ENCODE results near the gene PLEKHA7. TPM values are rescaled to one million over a fixed set of nuclear protein-coding genes. Genes with fewer than 3 reads are reported as not detected.

PLEKHA7 gene
- total and polyA plus RNA-seq, 2 of the 4 experiments (the other 2 are of a cell fraction) = 0.12 TPM; not detected in 1

DNA sequence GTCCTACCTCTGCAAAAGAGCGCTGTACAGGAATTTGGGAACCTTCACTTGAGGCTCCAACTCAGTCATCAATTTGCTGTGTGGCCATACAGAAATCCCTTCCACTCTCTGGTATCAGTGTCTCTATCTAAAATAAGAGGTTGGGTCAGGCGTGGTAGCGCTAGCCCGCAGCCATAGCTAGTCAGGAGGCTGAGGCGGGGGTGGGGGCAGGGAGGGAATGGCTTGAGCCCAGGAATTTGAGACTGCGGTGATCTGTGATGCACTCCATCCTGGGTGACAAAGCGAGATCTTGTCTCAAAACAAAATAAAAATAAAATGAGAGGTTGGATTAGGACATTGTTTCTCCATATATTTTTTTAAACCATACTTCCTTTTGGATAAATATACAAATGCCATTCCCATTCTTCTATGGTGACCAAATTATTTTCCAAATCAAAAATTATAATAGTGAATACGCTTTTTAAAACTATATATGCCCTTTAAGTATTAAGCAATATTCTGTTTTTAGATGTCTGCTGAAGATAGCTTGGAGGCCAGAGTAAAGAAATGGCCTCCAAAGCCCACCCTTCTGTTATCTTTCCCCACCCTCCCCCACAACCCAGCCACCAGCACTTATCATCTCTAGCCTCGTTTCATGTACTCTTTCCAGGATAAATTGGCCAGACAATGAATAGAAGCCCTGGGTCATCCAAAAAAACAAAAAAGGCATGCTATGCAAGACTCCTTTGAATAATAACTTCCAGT lies 87.2 kb downstream of the PLEKHA7 start:
- in situ Hi-C loops (cut with MboI; ENCODE audit: low sequenced_read_pairs) (loop anchor here (25.0 kb wide), 1 partner anchor 585 kb away; no protein-coding TSS in a partner anchor), intact Hi-C loops (cut with micrococcal nuclease) (no loop called here), dilution Hi-C loops (cut with HindIII; ENCODE audit: low sequenced_read_pairs, unreplicated experiment) (no loop called here)
- Histone ChIP-seq H3K56ac (ENCODE audit: extremely low read depth, insufficient read depth, low read length) (no peak overlapping the region), H2AK9ac (replicated peaks; ENCODE audit: low read depth, low read length, poor library complexity) (no peak overlapping the region), H3K27me3 (ENCODE audit: control insufficient read depth, insufficient read depth, low read length) (peaks cover 50% of the 10 kb centered on the region), H4K91ac (ENCODE audit: insufficient read depth, low read depth, low read length) (no peak overlapping the region), H3K4me1 (ENCODE audit: control insufficient read depth, insufficient read depth, low read length) (no peaks in the 10 kb centered on the region), H3K79me1 (ENCODE audit: low read depth in 1 of 2, low read length in 2 of 2) (no peaks in the 10 kb centered on the region), H3K27ac (ENCODE audit: insufficient read depth, low read length) (no peak overlapping the region), H2BK5ac (ENCODE audit: low read depth, low read length, poor library complexity, severe bottlenecking) (no peak overlapping the region), H3K4me3 (ENCODE audit: insufficient read depth, low read depth, low read length) (no peak overlapping the region), H3K18ac (ENCODE audit: low read depth, low read length) (no peak overlapping the region), H3K4ac (ENCODE audit: low read depth, low read length) (no peak overlapping the region), H4K8ac (ENCODE audit: low read depth in 2 of 2, low read length in 2 of 2) (no peak overlapping the region), H2BK120ac (ENCODE audit: low read depth, low read length) (no peak overlapping the region), H2AFZ (replicated peaks; ENCODE audit: low read length, poor library complexity) (no peak overlapping the region), H3K36me3 (ENCODE audit: control insufficient read depth, insufficient read depth, low read length) (no peaks in the 10 kb centered on the region), H3K14ac (replicated peaks; ENCODE audit: low read depth, low read length) (no peak overlapping the region), H2AK5ac (ENCODE audit: low read depth, low read length) (no peak overlapping the region), H3K23ac (ENCODE audit: low read depth, low read length) (no peak overlapping the region), H2BK15ac (ENCODE audit: low read depth, low read length) (no peak overlapping the region), H3K9ac (ENCODE audit: low read depth, low read length) (no peak overlapping the region), H2BK20ac (ENCODE audit: low read depth, low read length) (no peak overlapping the region), H4K5ac (ENCODE audit: low read depth, low read length) (no peak overlapping the region), H3K4me2 (ENCODE audit: low read depth, low read length) (no peak overlapping the region), H3K9me1 (ENCODE audit: insufficient read depth, low read length) (no peaks in the 10 kb centered on the region), H3K9me3 (ENCODE audit: control insufficient read depth, insufficient read depth, low read length) (no peaks in the 10 kb centered on the region), H4K20me1 (ENCODE audit: insufficient read depth, low read length) (no peaks in the 10 kb centered on the region; the same call in 1 of the 2 replicates)
- no TSS peak for BruUV-seq (replicated peaks)
- no CpG with 5 or more reads among the region's 9 CpGs for WGBS, 2 experiments (ENCODE audit: extremely low coverage in 2 of 2, insufficient read length in 1 of 2)
- no peak for DNase-seq
- ATAC-seq (ENCODE audit: low read depth) = no peak
- ChIA-PET CTCF (no interaction called here), POLR2A (ENCODE audit: unreplicated experiment) (no interaction called here)
- TF ChIP-seq NFE2L2 (IDR thresholded peaks at IDR 0.05; ENCODE audit: low read depth, low read length) (no peak), RAD21 (IDR thresholded peaks at IDR 0.05; ENCODE audit: low read length) (no peak), RFX5 (IDR thresholded peaks at IDR 0.05; ENCODE audit: low read depth, low read length) (no peak), SMC3 (IDR thresholded peaks at IDR 0.05; ENCODE audit: low read depth, low read length) (no peak), RCOR1 (IDR thresholded peaks at IDR 0.05; ENCODE audit: insufficient replicate concordance, low read length) (no peak), MAFK (IDR thresholded peaks at IDR 0.05; ENCODE audit: low read depth, low read length) (no peak), POLR2A (IDR thresholded peaks at IDR 0.05; ENCODE audit: low read depth, low read length) (no peak), CHD1 (IDR thresholded peaks at IDR 0.05; ENCODE audit: low read depth, low read length) (no peak), MXI1 (IDR thresholded peaks at IDR 0.05; ENCODE audit: borderline replicate concordance, low read depth, low read length) (no peak), MAZ (IDR thresholded peaks at IDR 0.05; ENCODE audit: borderline replicate concordance, low read depth, low read length) (no peak), FOS (IDR thresholded peaks at IDR 0.05; ENCODE audit: low read depth, low read length) (no peak), CEBPB (IDR thresholded peaks at IDR 0.05; ENCODE audit: low read depth, low read length) (no peak), BHLHE40 (IDR thresholded peaks at IDR 0.05; ENCODE audit: low read depth, low read length) (no peak)
- TF ChIP-seq, protein P1, sequence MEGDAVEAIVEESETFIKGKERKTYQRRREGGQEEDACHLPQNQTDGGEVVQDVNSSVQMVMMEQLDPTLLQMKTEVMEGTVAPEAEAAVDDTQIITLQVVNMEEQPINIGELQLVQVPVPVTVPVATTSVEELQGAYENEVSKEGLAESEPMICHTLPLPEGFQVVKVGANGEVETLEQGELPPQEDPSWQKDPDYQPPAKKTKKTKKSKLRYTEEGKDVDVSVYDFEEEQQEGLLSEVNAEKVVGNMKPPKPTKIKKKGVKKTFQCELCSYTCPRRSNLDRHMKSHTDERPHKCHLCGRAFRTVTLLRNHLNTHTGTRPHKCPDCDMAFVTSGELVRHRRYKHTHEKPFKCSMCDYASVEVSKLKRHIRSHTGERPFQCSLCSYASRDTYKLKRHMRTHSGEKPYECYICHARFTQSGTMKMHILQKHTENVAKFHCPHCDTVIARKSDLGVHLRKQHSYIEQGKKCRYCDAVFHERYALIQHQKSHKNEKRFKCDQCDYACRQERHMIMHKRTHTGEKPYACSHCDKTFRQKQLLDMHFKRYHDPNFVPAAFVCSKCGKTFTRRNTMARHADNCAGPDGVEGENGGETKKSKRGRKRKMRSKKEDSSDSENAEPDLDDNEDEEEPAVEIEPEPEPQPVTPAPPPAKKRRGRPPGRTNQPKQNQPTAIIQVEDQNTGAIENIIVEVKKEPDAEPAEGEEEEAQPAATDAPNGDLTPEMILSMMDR (conservative IDR thresholded peaks at IDR 0.05; ENCODE audit: low read depth, low read length) = no peak
- TF ChIP-seq, protein P2, sequence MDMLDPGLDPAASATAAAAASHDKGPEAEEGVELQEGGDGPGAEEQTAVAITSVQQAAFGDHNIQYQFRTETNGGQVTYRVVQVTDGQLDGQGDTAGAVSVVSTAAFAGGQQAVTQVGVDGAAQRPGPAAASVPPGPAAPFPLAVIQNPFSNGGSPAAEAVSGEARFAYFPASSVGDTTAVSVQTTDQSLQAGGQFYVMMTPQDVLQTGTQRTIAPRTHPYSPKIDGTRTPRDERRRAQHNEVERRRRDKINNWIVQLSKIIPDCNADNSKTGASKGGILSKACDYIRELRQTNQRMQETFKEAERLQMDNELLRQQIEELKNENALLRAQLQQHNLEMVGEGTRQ (IDR thresholded peaks at IDR 0.05; ENCODE audit: low read depth, low read length) = no peak
- TF ChIP-seq, protein P3, sequence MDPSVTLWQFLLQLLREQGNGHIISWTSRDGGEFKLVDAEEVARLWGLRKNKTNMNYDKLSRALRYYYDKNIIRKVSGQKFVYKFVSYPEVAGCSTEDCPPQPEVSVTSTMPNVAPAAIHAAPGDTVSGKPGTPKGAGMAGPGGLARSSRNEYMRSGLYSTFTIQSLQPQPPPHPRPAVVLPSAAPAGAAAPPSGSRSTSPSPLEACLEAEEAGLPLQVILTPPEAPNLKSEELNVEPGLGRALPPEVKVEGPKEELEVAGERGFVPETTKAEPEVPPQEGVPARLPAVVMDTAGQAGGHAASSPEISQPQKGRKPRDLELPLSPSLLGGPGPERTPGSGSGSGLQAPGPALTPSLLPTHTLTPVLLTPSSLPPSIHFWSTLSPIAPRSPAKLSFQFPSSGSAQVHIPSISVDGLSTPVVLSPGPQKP (IDR thresholded peaks at IDR 0.05; ENCODE audit: borderline replicate concordance, low read depth, low read length) = no peak
